GM12872 (cell line): Measurements from ENCODE around the gene GPC5.

ENCODE experiments used
- CTCF ChIP-seq: IDR thresholded peaks from 3 replicates; pipeline ENCODE4 v1.5.1; 2011; ENCODE audit warnings: low read depth, mild to moderate bottlenecking, low read length, moderate library complexity; ENCODE audit not compliant: insufficient read depth

The GPC5 gene

GRCh38 chr13:92320323-92320722 lies 921.9 kb downstream of the GPC5 start:
- TF ChIP-seq CTCF = no peak

GRCh38 chr13:92321174-92321573 lies 922.8 kb downstream of the GPC5 start:
- TF ChIP-seq CTCF = no peak

- TF ChIP-seq CTCF = no peak
Observed at GRCh38 chr13:92345627-92346026, 947.2 kb downstream of the GPC5 start.

- TF ChIP-seq CTCF = no peak
Observed at GRCh38 chr13:92346046-92346445, 947.6 kb downstream of the GPC5 start.

- no peak for TF ChIP-seq CTCF
Observed at GRCh38 chr13:92354583-92354982, 956.2 kb downstream of the GPC5 start.

GRCh38 chr13:92355213-92355612 lies 956.8 kb downstream of the GPC5 start:
- no peak for TF ChIP-seq CTCF

- TF ChIP-seq CTCF = no peak
Observed at GRCh38 chr13:92362717-92363116, 964.3 kb downstream of the GPC5 start.

- no peak for TF ChIP-seq CTCF
Observed at GRCh38 chr13:92365904-92366303, 967.5 kb downstream of the GPC5 start.
